Measurements from ENCODE around the gene ZNF454.

GRCh38 chr5:178997191-178997590 is 56.2 kb downstream of the ZNF454 start:
- TF ChIP-seq CTCF (IDR thresholded peaks at IDR 0.05) = no peak
- no peak for TF ChIP-seq ZFX (IDR thresholded peaks at IDR 0.05; ENCODE audit: borderline replicate concordance)

Measured in 22Rv1 (cell line).